Liver (tissue), 9 donors: ENCODE measurements around the gene BAIAP3. TPM values are rescaled to one million over a fixed set of nuclear protein-coding genes. Genes with fewer than 3 reads are reported as not detected.

ENCODE experiments used
- DNase-seq: peaks from one replicate; pipeline ENCODE4 v3.0.0-alpha.2; 2017; ENCODE audit warnings: low spot score
- H3K27ac ChIP-seq, 2 donors: one replicate each; pipeline ENCODE4 v1.7.0; 2013; ENCODE audit warnings: inconsistent platforms in 2 of 2, low read length in 2 of 2, control low read depth in 1 of 2, low read depth in 1 of 2, mild to moderate bottlenecking in 1 of 2
- H3K27me3 ChIP-seq, 4 donors: one replicate each; pipeline versions ENCODE4 v1.6.1 to v1.7.0; 2013; ENCODE audit warnings: low read length in 3 of 4, inconsistent platforms in 1 of 4, mild to moderate bottlenecking in 1 of 4, moderate library complexity in 1 of 4; ENCODE audit not compliant: control insufficient read depth in 4 of 4, insufficient read depth in 4 of 4
- H3K36me3 ChIP-seq, 4 donors: one replicate each; pipeline versions ENCODE4 v1.6.1 to v1.7.0; 2013; ENCODE audit warnings: low read length in 3 of 4, mild to moderate bottlenecking in 3 of 4, low read depth in 1 of 4, moderate library complexity in 1 of 4; ENCODE audit not compliant: control insufficient read depth in 4 of 4, insufficient read depth in 3 of 4
- H3K4me1 ChIP-seq, 4 donors: one replicate each; pipeline versions ENCODE4 v1.6.1 to v1.7.0; 2013; ENCODE audit warnings: low read length in 3 of 4, mild to moderate bottlenecking in 3 of 4, moderate library complexity in 1 of 4; ENCODE audit not compliant: control insufficient read depth in 4 of 4, insufficient read depth in 4 of 4
- H3K4me3 ChIP-seq, 3 donors: one replicate each; pipeline versions ENCODE4 v1.6.1 to v1.7.0; 2013; ENCODE audit warnings: low read length in 3 of 3, control low read depth in 1 of 3, low read depth in 1 of 3, mild to moderate bottlenecking in 1 of 3
- H3K9ac ChIP-seq, 2 donors: one replicate each; pipeline ENCODE4 v1.7.0; 2013; ENCODE audit warnings: low read length in 2 of 2, mild to moderate bottlenecking in 2 of 2, moderate library complexity in 2 of 2, control low read depth in 1 of 2, low read depth in 1 of 2
- H3K9me3 ChIP-seq, 4 donors: one replicate each; pipeline versions ENCODE4 v1.6.1 to v1.7.0; 2013; ENCODE audit warnings: low read length in 3 of 4; ENCODE audit not compliant: control insufficient read depth in 4 of 4
- EGR1 ChIP-seq, 2 donors: IDR thresholded peaks; 2 replicates each; pipeline ENCODE4 v1.6.1; 2016 to 2018; ENCODE audit warnings: antibody characterized with exemption in 2 of 2, low read depth in 2 of 2
- FOXA1 ChIP-seq: IDR thresholded peaks from 2 replicates; pipeline ENCODE4 v1.6.1; 2016; ENCODE audit warnings: antibody characterized with exemption
- FOXA2 ChIP-seq: IDR thresholded peaks from 2 replicates; pipeline ENCODE4 v1.6.1; 2016; ENCODE audit warnings: antibody characterized with exemption
- GABPA ChIP-seq, 2 donors: IDR thresholded peaks in 1 of 2; conservative IDR thresholded peaks in 1 of 2; 2 replicates each; pipeline ENCODE4 v1.6.1; 2016; ENCODE audit warnings: antibody characterized with exemption in 2 of 2, mild to moderate bottlenecking in 1 of 2, moderate library complexity in 1 of 2
- HNF4A ChIP-seq, 2 donors: conservative IDR thresholded peaks; 2 replicates each; pipeline ENCODE4 v1.6.1; 2016; ENCODE audit warnings: antibody characterized with exemption in 2 of 2, mild to moderate bottlenecking in 2 of 2
- HNF4G ChIP-seq: IDR thresholded peaks from 2 replicates; pipeline ENCODE4 v1.6.1; 2016; ENCODE audit warnings: antibody characterized with exemption
- JUND ChIP-seq, 2 donors: IDR thresholded peaks; 2 replicates each; pipeline ENCODE4 v1.6.1; 2016; ENCODE audit warnings: antibody characterized with exemption in 2 of 2
- NR2F2 ChIP-seq: IDR thresholded peaks from 2 replicates; pipeline ENCODE4 v1.6.1; 2016; ENCODE audit warnings: antibody characterized with exemption
- RAD21 ChIP-seq, 2 donors: IDR thresholded peaks; 2 replicates each; pipeline ENCODE4 v1.6.1; 2016; ENCODE audit warnings: antibody characterized with exemption in 2 of 2, mild to moderate bottlenecking in 2 of 2
- RXRA ChIP-seq, 2 donors: IDR thresholded peaks; 2 replicates each; pipeline ENCODE4 v1.6.1; 2017 to 2018; ENCODE audit warnings: antibody characterized with exemption in 2 of 2, mild to moderate bottlenecking in 1 of 2
- SP1 ChIP-seq: IDR thresholded peaks from 2 replicates; pipeline ENCODE4 v1.6.1; 2018; ENCODE audit warnings: antibody characterized with exemption, mild to moderate bottlenecking
- YY1 ChIP-seq: IDR thresholded peaks from 2 replicates; pipeline ENCODE4 v1.6.1; 2016; ENCODE audit warnings: antibody characterized with exemption, mild to moderate bottlenecking
- WGBS: extraction: QIAGEN DNeasy Blood & Tissue Kit; methylation state at CpG from one replicate; pipeline ENCODE4 v1.1.7; 2013; 5-methylcytosine and 5-hydroxymethylcytosine counted together
- polyA plus RNA-seq, 2 donors: library from polyadenylated mRNA; stranded (reverse) in 1 of 2; unstranded in 1 of 2; fragments of 200-250 nt in 1 of 2; fragments of >200 nt in 1 of 2; fragmentation: Nextera tagmentation in 1 of 2; extraction: Ambion mirVana in 1 of 2; gene quantifications; one replicate each; pipeline versions ENCODE4 v1.2.1 to v1.2.3, GENCODE V29; 2013 to 2015
- total RNA-seq, 2 donors: library from RNA; depleted of rRNA; stranded (reverse); fragments of >200 nt; gene quantifications; one replicate each; pipeline ENCODE4 v1.2.3, GENCODE V29; 2014
- TF ChIP-seq, protein P1 (sequence below): fragments of 150-350 bp; IDR thresholded peaks from 2 replicates; pipeline ENCODE4 v1.5.1; 2017; ENCODE audit warnings: improper control_type of control experiment, low read depth, low read length; ENCODE audit not compliant: missing input control
- TF ChIP-seq, protein P2 (sequence below): IDR thresholded peaks from 2 replicates; pipeline ENCODE4 v1.6.1; 2016; ENCODE audit warnings: antibody characterized with exemption
- TF ChIP-seq, protein P3 (sequence below): IDR thresholded peaks from 2 replicates; pipeline ENCODE4 v1.6.1; 2016; ENCODE audit warnings: antibody characterized with exemption
- TF ChIP-seq, protein P4 (sequence below): IDR thresholded peaks from 2 replicates; pipeline ENCODE4 v1.6.1; 2016; ENCODE audit warnings: antibody characterized with exemption
- TF ChIP-seq, protein P5 (sequence below): IDR thresholded peaks from 2 replicates; pipeline ENCODE4 v1.6.1; 2016; ENCODE audit warnings: antibody characterized with exemption, mild to moderate bottlenecking
- donor health status: healthy.
- donor health status: healthy.
- donor health status: healthy.
- donor health status: healthy.
- donor health status: healthy.

Gene BAIAP3
- total and polyA plus RNA-seq, 4 donors: 1.6 to 3.8 (median 2.6) TPM

DNA sequence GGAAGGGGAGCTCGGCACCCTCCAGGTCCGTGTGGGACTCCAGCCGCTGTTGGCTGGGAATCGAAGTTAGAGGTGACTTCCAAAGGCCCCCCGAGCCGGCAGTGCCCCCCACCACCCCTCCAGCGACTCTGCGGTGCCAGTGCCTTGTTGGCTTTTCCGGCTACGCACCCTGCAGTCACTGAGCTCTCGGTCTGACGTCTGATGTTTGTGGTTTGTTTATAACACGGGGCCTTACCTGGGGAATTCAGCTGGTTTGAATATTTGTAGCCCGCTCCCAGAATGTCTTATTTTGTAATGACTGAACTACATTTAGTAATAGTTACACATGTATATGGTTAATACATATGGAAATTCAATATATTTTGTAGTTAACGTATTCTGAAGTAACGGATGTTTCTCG, 7.1 kb upstream of the BAIAP3 start:
- no peak overlapping the region for H3K27ac ChIP-seq
- peaks cover 4 to 31% (median 10%) of the 10 kb centered on the region in 4 donors for H3K36me3 ChIP-seq
- WGBS: 80% methylated on average over 17 of the region's 17 CpGs
- DNase-seq: no peak
- no peaks in the 10 kb centered on the region for H3K27me3 ChIP-seq
- peaks cover 0 to 3% (median 0%) of the 10 kb centered on the region in 4 donors for H3K9me3 ChIP-seq
- TF ChIP-seq JUND (IDR thresholded peaks at IDR 0.05) (no peak), SP1 (no peak), NR2F2 (no peak), FOXA2 (no peak), FOXA1 (no peak), HNF4A (conservative IDR thresholded peaks at IDR 0.05) (no peak), GABPA (IDR thresholded peaks at IDR 0.05 in 1 of 2, conservative IDR thresholded peaks at IDR 0.05 in 1 of 2) (no peak), RXRA (IDR thresholded peaks at IDR 0.05) (no peak), RAD21 (IDR thresholded peaks at IDR 0.05) (no peak), YY1 (no peak), HNF4G (no peak), EGR1 (IDR thresholded peaks at IDR 0.05; ENCODE audit: low read depth in 2 of 2) (no peak)
- TF ChIP-seq, protein P1, sequence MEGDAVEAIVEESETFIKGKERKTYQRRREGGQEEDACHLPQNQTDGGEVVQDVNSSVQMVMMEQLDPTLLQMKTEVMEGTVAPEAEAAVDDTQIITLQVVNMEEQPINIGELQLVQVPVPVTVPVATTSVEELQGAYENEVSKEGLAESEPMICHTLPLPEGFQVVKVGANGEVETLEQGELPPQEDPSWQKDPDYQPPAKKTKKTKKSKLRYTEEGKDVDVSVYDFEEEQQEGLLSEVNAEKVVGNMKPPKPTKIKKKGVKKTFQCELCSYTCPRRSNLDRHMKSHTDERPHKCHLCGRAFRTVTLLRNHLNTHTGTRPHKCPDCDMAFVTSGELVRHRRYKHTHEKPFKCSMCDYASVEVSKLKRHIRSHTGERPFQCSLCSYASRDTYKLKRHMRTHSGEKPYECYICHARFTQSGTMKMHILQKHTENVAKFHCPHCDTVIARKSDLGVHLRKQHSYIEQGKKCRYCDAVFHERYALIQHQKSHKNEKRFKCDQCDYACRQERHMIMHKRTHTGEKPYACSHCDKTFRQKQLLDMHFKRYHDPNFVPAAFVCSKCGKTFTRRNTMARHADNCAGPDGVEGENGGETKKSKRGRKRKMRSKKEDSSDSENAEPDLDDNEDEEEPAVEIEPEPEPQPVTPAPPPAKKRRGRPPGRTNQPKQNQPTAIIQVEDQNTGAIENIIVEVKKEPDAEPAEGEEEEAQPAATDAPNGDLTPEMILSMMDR: no peak
- TF ChIP-seq, protein P2, sequence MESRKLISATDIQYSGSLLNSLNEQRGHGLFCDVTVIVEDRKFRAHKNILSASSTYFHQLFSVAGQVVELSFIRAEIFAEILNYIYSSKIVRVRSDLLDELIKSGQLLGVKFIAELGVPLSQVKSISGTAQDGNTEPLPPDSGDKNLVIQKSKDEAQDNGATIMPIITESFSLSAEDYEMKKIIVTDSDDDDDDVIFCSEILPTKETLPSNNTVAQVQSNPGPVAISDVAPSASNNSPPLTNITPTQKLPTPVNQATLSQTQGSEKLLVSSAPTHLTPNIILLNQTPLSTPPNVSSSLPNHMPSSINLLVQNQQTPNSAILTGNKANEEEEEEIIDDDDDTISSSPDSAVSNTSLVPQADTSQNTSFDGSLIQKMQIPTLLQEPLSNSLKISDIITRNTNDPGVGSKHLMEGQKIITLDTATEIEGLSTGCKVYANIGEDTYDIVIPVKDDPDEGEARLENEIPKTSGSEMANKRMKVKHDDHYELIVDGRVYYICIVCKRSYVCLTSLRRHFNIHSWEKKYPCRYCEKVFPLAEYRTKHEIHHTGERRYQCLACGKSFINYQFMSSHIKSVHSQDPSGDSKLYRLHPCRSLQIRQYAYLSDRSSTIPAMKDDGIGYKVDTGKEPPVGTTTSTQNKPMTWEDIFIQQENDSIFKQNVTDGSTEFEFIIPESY: no peak
- TF ChIP-seq, protein P3, sequence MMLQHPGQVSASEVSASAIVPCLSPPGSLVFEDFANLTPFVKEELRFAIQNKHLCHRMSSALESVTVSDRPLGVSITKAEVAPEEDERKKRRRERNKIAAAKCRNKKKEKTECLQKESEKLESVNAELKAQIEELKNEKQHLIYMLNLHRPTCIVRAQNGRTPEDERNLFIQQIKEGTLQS: no peak
- TF ChIP-seq, protein P4, sequence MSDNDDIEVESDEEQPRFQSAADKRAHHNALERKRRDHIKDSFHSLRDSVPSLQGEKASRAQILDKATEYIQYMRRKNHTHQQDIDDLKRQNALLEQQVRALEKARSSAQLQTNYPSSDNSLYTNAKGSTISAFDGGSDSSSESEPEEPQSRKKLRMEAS: no peak
- TF ChIP-seq, protein P5, sequence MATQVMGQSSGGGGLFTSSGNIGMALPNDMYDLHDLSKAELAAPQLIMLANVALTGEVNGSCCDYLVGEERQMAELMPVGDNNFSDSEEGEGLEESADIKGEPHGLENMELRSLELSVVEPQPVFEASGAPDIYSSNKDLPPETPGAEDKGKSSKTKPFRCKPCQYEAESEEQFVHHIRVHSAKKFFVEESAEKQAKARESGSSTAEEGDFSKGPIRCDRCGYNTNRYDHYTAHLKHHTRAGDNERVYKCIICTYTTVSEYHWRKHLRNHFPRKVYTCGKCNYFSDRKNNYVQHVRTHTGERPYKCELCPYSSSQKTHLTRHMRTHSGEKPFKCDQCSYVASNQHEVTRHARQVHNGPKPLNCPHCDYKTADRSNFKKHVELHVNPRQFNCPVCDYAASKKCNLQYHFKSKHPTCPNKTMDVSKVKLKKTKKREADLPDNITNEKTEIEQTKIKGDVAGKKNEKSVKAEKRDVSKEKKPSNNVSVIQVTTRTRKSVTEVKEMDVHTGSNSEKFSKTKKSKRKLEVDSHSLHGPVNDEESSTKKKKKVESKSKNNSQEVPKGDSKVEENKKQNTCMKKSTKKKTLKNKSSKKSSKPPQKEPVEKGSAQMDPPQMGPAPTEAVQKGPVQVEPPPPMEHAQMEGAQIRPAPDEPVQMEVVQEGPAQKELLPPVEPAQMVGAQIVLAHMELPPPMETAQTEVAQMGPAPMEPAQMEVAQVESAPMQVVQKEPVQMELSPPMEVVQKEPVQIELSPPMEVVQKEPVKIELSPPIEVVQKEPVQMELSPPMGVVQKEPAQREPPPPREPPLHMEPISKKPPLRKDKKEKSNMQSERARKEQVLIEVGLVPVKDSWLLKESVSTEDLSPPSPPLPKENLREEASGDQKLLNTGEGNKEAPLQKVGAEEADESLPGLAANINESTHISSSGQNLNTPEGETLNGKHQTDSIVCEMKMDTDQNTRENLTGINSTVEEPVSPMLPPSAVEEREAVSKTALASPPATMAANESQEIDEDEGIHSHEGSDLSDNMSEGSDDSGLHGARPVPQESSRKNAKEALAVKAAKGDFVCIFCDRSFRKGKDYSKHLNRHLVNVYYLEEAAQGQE: no peak
- no peak overlapping the region for H3K4me3 ChIP-seq
- H3K4me1 ChIP-seq: peaks cover 0 to 3% (median 2%) of the 10 kb centered on the region in 4 donors
- no peak overlapping the region for H3K9ac ChIP-seq
